C4-2B (cell line): ENCODE measurements around the gene SULT6B1.

Source experiments
- H3K27ac ChIP-seq: fragments of 450-650 bp; 2 replicates; pipeline ENCODE4 v1.5.1; 2017
- CTCF ChIP-seq: fragments of 450-650 bp; conservative IDR thresholded peaks from 2 replicates; pipeline ENCODE4 v1.5.1; 2017; ENCODE audit warnings: mild to moderate bottlenecking
- ZFX ChIP-seq: fragments of 450-650 bp; IDR thresholded peaks from 2 replicates; pipeline ENCODE4 v1.6.1; 2017

The SULT6B1 gene

GRCh38 chr2:37203708-37204107, 15.2 kb upstream of the SULT6B1 start:
- no peak overlapping the region for H3K27ac ChIP-seq
- TF ChIP-seq CTCF (no peak), ZFX (no peak)

GRCh38 chr2:37201766-37202165, 13.3 kb upstream of the SULT6B1 start:
- TF ChIP-seq ZFX (no peak), CTCF (no peak)
- no peak overlapping the region for H3K27ac ChIP-seq

- TF ChIP-seq CTCF: no peak
- no peak for TF ChIP-seq ZFX
- H3K27ac ChIP-seq: no peak overlapping the region
Observed at GRCh38 chr2:37201208-37201607, 12.7 kb upstream of the SULT6B1 start.

- H3K27ac ChIP-seq: no peak overlapping the region
- TF ChIP-seq CTCF (no peak), ZFX (no peak)
Observed at GRCh38 chr2:37198681-37199065, 10.2 kb upstream of the SULT6B1 start.

- TF ChIP-seq CTCF (no peak), ZFX (peak; percentile 98)
- H3K27ac ChIP-seq: peak within 1 kb of the TSS; percentile 89
Observed at GRCh38 chr2:37196320-37197195, 8.1 kb upstream of the SULT6B1 start, which contains the start of gene CEBPZOS. Gene CEBPZOS (plus strand): TSS chr2:37196496. CDS start chr2:37199705, 3,209 bp downstream.

- H3K27ac ChIP-seq: peak overlapping the region; percentile 89
Observed at GRCh38 chr2:37195862-37196319, 7.4 kb upstream of the SULT6B1 start.

- H3K27ac ChIP-seq: no peak overlapping the region
Observed at GRCh38 chr2:37192551-37192950, 4.1 kb upstream of the SULT6B1 start.

More at GRCh38 chr2:37192551-37192950, 4.1 kb upstream of the SULT6B1 start:
- TF ChIP-seq ZFX: no peak
- no peak for TF ChIP-seq CTCF
